Stimulated activated CD4-positive, alpha-beta T cell treated with anti-CD3 and anti-CD28 coated beads, TNF-alpha, amount 100 ng/mL, for 1 hour (primary cell): Measurements from ENCODE around the gene DOHH.
A peak's percentile ranks its signal among the peaks of the same experiment; 100 is the strongest.

ENCODE experiments used
- DNase-seq, 3 donors: peaks; one replicate each; pipeline ENCODE4 v3.0.0-alpha.2; 2020; ENCODE audit warnings: low read depth in 3 of 3, low spot score in 1 of 3

Gene DOHH

DNA sequence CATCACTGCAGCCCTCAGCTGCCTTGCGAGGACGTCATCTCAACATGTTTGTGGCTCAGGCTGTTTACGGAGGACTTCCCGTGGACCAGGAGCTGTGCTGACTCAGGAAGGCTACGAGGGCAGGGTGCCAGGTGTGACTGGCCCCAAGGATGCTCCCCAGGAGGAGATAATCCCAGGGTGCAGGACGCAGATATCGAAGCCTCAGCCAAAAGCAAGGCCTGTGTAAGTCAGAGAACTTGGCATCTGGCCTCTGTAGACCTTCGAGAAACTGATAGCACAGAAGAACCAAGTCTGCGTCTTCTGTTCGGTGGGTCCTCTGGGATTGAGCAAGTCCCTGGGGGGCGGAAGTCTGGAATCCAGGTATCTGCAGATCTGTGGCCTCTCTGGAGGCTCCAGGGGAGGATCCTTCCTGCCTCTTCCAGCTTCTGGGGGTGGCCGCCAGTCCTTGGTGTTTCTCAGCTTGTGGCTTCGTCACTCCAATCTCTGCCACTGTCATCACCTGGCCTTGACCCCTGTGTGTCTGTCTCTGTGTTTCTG lies 2.6 kb upstream of the DOHH start:
- DNase-seq = no peak

DNA sequence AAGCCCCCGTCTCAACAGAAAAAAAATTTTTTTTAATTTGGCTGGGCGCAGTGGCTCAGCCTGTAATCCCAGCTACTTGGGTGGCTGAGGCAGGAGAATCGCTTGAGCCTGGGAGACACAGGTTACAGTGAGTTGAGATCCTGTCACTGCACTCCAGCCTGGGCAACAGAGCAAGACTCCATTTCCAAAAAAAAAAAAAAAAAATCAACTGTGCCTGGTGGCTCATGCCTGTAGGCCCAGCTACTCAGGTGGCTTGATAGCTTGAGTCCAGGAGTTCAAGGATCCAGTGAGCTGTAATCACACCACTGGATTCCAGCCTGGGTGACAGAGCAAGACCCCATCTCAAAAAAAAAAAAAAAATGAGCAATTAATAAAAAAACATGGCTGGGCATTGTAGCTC lies 1.3 kb upstream of the DOHH start:
- DNase-seq = no peak

DNA sequence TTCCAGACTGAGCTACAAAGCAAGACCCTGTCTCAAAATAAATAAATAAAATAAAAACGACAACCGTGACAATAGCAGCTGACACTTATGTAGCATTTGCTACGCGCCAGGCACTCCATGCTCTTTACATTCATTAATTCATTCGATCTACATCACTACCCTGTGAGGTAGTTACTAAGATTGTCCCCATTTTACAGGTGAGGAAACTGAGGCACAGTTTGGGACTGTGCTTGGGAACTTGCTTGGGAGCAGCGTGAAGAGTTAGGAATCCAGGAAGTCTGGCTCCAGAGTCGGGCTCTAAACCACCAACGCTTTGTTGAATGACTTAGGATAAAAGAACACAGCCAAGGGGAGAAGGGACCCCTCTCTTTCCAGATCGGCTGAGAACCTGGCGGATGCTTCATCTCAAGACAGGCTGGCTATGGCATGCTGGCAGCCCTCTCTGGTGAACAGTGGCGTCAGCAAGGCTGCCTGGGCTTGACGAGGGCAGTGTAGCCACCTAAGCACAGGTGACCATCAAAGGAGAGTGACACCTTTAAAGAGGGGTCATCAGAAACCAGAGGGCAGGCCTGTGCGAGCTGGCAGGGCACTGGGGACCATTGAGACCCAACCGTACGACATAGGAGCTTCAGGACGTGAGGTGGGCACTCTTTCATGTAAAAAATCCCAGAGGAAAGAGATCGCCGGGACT lies 591 bp downstream of the DOHH start:
- no peak for DNase-seq

DNA sequence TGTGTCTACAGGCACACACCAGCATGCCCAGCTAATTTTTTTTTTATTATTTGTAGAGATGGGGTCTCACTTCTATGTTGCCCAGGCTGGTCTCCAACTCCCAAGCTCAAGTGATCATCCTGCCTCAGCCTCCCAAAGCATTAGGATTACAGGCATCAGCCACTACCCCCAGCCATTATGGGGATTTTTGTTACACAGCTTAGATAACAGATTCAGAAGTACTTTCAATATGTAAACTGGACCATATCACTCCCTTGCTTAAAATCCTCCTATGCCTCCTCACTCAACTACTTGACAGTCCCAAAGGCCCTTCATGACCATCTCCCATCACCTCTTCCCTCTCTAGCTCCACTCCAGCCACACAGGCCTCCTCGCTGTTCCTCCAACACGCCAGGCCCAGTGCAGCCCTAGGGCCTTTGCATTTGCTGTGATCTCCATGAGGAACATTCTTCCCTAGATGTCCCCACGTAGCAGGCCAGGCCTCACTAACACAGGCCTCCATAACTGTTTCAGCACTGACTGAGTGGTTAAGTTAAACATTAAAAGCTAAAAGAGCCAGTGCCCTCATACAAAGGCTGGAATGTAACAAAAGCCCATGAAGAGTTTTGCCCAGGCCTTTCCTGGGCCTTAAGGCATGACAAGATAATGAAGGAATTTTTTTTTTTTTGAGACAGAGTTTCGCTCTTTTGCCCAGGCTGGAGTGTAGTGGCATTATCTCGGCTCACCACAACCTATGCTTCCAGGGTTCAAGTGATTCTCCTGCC lies 2.5 kb downstream of the DOHH start:
- no peak for DNase-seq

DNA sequence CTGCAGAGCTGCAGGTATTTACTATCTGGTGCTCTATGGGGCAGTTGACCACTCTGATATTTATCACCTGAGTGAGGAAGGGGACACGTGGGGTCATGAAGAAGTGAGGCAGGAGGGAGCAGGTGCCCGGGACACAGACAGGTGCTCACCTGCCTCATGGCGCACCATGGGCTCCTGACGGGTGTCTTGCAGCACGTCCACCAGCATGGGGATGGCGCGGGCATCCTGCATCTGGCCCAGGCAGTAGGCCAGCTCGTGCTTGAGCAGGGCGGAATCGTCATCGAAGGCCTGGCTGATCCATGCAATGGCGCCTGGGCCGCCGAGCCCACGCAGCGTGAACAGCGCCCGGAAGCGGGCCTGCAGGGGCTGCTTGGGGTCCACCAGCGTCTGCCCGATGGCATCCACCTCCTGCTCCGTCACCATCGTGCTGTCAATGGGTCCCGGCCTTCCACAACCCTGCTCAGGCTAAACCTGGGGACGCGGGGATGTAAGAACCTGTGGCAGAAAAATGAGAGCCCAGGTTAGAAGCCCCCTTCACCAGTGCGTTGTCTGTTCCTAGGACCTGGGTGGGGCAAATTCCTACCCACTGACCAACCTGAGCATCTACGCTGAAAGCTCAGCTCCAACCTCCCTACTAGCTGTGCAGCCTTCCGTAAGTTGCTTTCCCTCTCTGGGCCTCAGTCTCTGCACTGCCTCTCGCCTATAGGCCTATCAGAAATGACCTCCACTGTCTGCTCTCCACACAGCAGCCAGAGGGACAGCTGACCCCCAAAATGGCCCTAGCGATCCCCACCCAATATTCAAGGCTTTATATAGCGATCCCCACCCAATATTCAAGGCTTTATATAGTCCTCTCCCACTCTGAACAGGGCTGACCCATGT lies 3.8 kb downstream of the DOHH start:
- DNase-seq = no peak

DNA sequence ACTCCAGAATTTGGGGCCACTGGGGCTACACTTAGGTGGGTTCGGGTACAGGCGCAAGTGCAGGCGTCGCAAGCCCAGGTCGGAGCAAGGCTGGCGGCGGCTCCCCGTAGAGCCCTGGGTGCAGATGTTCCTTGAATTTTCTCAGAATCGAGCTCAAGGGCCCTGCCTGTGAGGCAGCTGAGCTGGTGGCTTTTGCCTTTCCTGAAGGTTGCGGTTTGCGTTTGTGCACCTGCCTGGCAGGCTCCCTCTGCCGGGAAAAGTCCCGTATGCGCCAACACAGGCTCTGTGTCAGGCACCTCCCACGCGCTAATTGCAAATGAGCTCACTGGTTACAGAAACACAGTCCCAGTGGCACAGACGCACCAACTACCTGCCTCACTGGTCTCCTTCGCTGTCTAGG lies 5.9 kb downstream of the DOHH start:
- peak in 1 of 3 donors; percentile 37 for DNase-seq

DNA sequence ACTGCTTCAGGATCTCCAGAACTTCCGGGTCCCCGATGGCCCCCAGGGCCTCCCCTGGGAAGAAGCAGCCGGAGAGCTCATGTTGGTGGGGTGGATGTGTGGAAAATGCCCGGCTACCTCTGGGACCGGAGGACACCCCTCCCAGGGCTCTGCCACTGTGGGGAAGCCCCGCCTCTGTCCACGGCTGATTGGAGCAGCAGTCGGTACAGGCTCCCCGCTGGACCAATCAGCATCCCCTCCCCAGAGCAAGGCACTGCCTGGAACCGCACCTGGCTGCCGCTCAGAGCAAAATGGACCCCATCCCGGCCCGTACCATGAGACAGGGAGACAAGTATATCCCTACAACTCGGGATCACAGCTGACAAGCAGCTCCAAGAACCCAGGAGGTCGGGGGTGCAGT lies 6.4 kb downstream of the DOHH start:
- DNase-seq = peak in 1 of 3 donors; percentile 24

DNA sequence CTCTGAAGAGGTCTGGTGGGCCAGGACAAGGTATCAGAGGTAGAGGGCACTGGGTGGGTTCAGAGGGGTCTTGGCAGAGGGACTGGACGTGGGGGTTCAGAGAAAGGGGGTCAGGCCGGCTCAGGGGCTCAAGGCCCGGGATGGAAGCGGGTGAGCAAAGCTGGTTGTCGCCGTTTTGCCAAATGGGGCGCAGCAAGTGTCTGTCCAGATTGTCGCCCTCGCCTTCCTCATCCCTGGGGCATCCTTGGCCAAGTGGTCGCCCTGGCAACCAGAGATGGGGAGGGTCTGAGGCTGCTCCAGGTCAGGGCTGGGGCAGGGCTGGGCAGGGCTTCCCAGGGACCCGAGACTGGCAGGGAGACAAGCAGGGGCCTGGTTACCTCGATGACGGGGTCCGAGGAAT lies 6.8 kb downstream of the DOHH start:
- no peak for DNase-seq

DNA sequence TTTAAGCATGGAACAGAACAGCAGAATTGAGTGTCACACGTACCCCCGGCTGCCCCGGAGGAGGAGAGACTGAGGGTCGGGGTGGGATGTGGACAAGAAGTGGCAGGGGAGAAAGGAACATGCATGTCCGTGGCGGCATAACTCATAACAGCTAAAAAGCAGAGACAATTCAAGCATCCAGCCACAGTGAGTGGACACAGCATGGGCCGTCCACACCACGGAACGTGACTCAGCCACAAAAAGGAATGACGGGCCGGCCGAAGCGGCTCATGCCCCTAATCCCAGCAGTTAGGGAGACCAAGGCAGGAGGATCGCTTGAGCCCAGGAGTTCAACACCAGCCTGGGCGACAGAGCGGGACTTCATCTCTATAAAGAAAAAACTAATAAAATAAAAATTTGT lies 7.6 kb downstream of the DOHH start:
- DNase-seq = no peak

DNA sequence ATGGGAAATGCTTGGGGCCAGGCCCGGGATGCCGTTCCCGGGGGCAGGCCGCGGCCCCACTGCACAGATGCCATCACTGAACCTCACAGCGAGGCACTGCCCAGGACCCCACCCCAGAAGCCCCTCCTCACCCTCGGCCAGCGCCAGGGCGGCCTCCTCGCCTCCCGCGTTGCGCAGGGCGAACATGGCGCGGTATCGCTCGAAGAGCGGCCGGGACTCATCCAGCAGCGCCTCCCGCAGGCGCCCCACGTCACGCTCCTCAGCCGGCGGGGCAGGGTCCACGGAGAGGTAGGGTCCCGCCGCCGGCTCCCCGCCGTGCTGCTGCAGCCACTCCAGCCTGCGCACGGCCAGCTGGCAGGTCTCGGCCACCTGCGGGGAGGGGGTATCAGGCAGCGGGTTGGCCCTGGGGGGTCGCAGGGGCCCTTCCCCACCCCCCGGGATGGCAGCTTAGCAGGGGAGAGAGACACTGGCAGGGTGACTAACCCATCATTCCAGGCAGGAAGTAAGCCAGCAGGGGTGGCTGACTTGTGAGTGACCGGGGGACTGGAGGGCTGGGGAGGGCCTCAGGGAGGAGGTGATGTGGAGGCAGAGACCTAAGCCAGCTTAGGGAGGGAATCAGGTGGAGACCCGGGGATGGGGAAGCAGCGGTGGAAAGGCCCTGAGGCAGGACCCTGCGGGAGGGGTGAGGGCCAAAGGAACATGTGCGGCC lies 8.2 kb downstream of the DOHH start:
- DNase-seq = no peak

DNA sequence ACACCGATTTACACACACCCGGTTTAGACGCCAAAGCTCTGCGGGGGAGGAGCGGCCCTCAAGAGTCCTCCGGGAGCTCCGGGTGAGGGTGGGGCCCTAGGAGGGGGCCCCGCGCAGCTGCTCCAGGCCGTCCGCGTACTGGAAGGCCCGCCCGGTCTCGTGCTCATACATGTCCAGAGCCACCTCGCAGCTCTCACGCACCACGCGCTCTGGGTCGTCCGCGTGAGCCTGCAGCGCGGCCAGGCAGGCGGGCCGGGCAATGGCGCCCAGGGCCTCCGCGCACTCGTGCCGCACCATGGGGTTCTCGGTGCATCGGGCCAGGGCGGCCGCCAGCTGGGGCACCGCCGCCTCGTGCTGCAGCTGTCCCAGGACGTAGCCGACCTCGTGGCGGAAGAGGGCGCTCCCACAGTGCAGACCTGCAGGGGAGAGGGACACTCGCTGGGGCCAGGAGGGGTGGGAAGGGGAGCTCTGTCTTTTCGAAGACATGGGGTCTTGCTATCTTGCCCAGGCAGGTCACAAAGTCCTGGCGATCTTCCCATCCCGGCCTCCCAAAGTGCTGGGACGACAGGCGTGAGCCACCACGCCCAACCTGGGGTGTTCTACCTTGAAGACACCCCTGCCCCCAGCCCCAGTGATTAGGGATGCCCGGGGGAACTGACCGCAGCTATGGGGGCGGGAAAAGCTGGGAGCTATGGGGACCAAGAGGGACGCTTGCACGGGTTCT lies 8.9 kb downstream of the DOHH start:
- DNase-seq = no peak

DNA sequence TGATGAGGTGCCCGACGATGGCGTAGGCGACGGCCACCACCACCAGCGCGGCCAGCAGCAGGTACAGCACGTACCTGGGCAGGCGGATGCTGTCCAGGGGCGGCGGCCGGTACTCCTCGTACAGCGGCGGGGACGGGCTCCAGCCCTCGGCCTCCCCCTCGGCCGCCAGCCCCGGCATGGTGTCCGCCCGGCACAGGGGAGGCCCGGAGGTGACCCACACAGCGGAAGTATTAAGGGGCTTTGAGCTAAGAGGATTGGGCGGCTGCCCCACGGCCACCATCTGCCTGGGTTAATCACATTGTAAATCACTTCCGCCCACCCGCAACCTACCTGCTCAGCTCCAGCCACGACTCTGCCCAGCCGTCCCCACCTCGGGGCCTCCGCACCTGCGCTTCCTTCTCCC lies 17.2 kb downstream of the DOHH start, which contains the start of gene SMIM44:
SMIM44 (minus strand) TSS at position 216 of the 403 bp plus-strand sequence; CDS start at position 178, 38 bp downstream.
- no peak for DNase-seq

DNA sequence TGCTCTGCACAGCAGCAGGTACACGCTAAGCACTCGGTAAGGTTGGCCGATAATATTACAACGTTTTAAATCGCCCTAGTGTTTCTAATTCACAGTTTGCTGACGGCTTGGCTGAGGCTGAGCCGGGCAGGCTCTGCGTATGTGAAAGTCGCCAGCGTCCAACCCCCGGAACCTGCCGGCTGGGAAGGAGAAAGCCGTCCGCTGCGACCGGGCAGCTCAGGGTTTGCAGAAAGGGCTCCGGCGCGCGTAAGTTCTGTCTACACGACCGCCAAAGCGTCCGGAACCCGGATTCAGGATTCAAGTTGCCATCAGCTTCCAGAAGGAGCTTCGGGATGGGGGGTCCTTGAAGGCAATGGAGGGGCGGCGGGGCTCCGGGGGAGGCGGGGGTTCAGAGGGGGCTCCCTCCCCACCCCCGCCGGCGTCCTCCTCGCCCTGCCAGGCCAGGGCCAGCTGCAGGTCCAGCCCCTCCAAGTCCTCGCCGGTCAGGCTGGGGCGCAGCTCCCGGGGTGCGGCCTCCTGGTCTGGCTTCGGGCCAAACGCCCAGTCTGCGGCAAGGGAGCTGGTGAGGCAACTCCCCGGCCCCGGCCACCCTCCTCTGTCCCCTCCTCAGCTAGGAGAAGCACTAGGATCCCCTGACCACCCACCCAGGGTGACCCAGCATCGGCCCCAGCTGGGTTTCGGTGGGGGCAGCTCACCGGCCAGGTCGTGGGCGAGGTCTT lies 17.8 kb downstream of the DOHH start:
- no peak for DNase-seq

DNA sequence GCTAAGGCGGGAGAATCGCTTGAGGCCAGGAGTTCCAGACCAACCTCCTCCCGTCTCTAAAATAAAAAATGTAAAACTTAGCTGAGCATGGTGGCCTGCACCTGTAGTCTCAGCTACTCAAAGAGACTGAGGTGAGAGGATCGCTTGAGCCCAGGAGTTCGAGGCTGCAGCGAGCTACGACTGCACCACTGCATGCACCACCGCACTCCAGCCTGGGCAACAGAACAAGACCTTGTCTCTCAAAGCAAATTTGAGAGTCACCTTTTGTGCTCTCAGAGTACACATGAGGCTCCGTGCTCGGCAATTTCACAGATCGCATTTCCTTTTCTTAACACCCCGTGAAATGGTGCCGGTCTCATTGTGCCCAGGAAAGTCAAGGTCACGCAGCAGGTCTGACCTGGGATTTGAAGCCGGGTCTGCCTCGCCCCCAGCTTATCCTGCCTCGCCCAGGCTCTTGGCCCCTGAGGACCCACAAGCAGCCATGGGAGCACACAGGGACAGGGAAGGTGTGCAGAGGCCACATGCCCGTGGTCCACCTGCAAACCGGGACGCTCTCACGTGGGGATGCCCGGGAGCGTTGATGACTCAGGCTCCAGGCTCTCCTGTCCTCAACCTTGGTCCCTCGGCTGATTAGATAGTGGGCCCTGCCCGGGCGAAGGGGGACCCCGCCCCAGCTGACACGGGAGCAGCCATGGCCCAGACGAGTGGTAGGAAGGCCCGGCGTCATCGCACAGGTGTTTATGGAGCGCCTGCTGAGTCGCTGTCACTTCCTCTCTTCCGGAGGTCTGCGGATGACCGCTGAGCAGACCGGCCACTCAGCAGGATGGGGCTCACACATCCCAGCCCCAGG lies 19.0 kb downstream of the DOHH start:
- no peak for DNase-seq

DNA sequence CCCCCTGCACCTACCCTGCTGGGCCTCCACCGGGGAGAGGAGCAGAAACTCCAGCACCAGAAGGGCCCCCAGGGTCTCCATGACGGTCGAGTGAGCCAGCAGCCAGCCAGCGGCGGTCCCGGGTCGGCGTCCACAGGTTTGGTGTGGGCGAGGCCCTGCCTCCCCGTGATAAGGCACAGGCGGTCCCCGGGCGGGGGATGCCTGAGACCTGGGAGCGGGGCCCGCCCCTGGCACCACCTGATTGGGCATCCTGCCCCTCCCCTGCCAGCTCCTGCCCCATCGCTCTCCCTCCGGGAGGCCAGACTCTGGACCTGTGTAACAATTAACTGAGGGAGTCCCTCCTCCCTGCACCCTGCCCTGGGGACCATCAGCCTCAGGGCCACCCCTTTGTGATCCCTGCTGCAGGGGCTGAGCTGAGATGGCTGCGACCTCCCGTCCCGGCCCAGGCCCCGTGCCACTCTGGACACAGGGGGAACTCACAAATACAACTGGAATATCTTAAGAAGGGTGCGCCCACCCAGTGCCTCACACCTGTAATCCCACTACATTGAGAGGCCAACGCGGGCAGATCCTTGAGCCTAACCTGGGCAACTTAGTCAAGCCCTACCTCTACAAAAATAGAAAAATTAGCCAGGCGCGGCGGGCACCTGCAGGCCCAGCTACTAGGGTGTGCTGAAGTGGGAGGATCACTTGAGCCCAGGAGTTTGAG lies 19.9 kb downstream of the DOHH start, which contains the start of gene SMIM24:
SMIM24 (minus strand) TSS at position 143 of the 709 bp plus-strand sequence; CDS start at position 81, 62 bp downstream.
- no peak for DNase-seq

DNA sequence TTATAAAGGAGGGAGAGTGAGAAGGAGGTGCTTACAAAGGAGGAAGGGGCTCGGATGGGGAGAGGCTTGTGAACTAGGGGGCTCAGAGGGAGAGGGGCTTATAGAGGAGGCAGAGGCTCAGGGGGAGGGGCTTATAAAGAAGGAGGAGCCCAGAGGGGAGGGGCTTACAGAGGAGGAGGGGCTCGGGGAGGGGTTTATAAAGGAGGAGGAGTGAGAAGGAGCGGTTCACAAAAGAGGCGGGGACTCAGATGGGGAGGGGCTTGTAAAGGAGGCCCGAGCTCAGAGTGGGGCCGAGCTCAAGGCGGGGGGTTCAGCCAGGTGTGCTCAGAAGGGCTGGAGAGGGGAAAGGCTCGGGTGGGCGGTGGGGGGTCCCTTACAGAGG lies 20.6 kb downstream of the DOHH start:
- no peak for DNase-seq

DNA sequence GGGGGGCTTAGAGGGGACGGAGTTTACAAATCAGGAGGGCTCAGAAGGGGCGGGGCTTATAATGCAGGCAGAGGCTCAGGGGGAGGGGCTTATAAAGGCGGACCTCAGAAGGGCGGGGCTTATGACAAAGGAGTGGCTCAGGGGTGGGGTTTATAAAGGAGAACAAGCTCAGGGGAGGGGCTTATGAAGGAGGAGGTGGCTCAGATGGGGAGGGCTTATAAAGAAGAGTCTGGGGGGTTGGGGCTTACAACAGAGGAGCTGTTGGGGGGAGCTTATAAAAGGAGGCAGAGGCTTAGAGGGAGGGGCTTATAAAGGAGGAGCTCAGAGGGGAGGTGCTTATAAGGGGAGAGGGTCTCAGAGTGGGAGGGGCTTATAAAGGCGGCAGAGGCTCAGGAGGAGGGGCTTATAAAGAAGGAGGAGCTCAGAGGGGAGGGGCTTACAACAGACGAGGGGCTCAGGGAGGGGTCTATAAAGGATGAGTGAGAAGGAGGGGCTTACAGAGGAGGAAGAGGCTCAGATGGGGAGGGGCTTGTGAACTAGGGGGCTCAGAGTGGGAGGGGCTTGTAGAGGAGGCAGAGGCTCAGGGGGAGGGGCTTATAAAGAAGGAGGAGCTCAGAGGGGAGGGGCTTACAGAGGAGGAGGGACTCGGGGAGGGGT lies 21.2 kb downstream of the DOHH start:
- DNase-seq = no peak
